ENCODE results near the gene KCTD17.

DNA sequence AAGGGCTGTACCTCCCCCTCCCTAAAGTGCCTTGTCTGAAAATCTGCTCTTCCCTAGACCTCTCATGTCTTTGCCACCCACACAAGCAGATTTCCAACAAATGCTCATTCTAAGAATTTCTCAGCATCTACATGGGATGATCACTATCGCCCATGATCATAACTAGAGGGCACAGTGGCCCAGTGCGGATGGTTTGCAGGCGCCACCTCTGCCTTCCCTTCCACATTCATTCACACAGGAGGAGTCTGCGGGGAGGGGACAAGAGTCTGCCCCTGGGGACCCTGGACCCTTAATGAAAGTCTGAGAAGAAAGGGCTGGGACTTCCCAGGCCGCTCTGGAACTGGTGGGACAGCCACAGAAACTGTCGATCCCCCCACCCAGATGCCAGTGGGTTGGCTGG, 28.9 kb downstream of the KCTD17 start:
- TF ChIP-seq, protein P1, sequence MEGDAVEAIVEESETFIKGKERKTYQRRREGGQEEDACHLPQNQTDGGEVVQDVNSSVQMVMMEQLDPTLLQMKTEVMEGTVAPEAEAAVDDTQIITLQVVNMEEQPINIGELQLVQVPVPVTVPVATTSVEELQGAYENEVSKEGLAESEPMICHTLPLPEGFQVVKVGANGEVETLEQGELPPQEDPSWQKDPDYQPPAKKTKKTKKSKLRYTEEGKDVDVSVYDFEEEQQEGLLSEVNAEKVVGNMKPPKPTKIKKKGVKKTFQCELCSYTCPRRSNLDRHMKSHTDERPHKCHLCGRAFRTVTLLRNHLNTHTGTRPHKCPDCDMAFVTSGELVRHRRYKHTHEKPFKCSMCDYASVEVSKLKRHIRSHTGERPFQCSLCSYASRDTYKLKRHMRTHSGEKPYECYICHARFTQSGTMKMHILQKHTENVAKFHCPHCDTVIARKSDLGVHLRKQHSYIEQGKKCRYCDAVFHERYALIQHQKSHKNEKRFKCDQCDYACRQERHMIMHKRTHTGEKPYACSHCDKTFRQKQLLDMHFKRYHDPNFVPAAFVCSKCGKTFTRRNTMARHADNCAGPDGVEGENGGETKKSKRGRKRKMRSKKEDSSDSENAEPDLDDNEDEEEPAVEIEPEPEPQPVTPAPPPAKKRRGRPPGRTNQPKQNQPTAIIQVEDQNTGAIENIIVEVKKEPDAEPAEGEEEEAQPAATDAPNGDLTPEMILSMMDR (IDR thresholded peaks at IDR 0.05 in 8 of 11, conservative IDR thresholded peaks at IDR 0.05 in 3 of 11) = no peak
- no peak for TF ChIP-seq POLR2A (IDR thresholded peaks at IDR 0.05)
